Endothelial cell of umbilical vein (primary cell): ENCODE results near the gene TLR6.

Experiments
- CTCF ChIP-seq, 2 donors: IDR thresholded peaks; 1 replicate in 1 of 2; 2 replicates in 1 of 2; pipeline ENCODE4 v1.5.1; 2011; ENCODE audit warnings: low read length in 2 of 2, mild to moderate bottlenecking in 2 of 2, moderate library complexity in 2 of 2, control low read depth in 1 of 2, inconsistent platforms in 1 of 2, low read depth in 1 of 2; ENCODE audit not compliant: insufficient read depth in 1 of 2; ENCODE audit errors: extremely low read depth in 1 of 2
- EZH2 ChIP-seq: IDR thresholded peaks from 2 replicates; pipeline ENCODE4 v1.6.1; 2012; ENCODE audit warnings: borderline replicate concordance, low read depth, mild to moderate bottlenecking, moderate library complexity, low read length, inconsistent platforms; ENCODE audit not compliant: severe bottlenecking
- JUN ChIP-seq: IDR thresholded peaks from 2 replicates; pipeline ENCODE4 v1.6.1; 2011; ENCODE audit warnings: borderline replicate concordance, low read depth; ENCODE audit not compliant: insufficient read length, insufficient read depth
- MAX ChIP-seq: IDR thresholded peaks from 2 replicates; pipeline ENCODE4 v1.6.1; 2011; ENCODE audit not compliant: insufficient read depth, insufficient read length
- MYC ChIP-seq: IDR thresholded peaks from one replicate; pipeline ENCODE4 v1.6.1; 2011; ENCODE audit warnings: mild to moderate bottlenecking, low read depth, low read length
- POLR2A ChIP-seq: IDR thresholded peaks from 2 replicates; pipeline ENCODE4 v1.6.1; 2012; ENCODE audit warnings: low read depth, mild to moderate bottlenecking, control low read depth, low read length
- POLR2AphosphoS5 ChIP-seq: IDR thresholded peaks from 2 replicates; pipeline ENCODE4 v1.6.1; 2012; ENCODE audit warnings: low read depth, mild to moderate bottlenecking, control low read depth, low read length, moderate library complexity; ENCODE audit not compliant: insufficient read depth

DNA sequence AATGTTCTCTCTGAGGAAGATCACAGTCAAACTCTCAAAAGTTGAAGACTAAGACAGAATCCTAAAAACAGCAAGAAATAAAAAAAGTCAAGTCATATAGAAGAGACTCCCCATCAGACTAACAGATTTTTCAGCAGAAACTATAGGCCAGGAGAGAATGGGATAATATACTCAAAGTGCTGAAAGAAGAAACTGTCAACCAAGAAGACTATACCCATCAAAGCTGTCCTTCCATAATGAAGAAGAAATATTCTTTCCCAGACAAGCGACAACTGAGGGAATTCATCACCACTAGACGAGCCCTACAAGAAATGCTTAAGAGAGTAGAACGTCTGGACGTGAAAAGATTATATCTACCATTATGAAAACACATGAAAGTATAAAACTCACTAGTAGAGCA is 22.0 kb downstream of the TLR6 start:
- no peak for TF ChIP-seq POLR2A
- no peak for TF ChIP-seq EZH2
- TF ChIP-seq CTCF (IDR thresholded peaks at IDR 0.05; ENCODE audit: extremely low read depth in 1 of 2, insufficient read depth in 1 of 2, low read depth in 1 of 2, low read length in 2 of 2): no peak
- no peak for TF ChIP-seq MAX
- TF ChIP-seq POLR2AphosphoS5: no peak
- no peak for TF ChIP-seq MYC
- no peak for TF ChIP-seq JUN
